DLD1 (cell line): Measurements from ENCODE around the gene MIA2.
"Not testable (repeated sequence)": the region's sequence is repeated elsewhere in the genome, so short reads cannot be mapped to it uniquely, and the experiment has no call there.

ENCODE experiments used
- in situ Hi-C: cut with HindIII; loops from 2 replicates; pipeline ENCODE4 v1.10.0; 2017; ENCODE audit warnings: low sequenced_read_pairs

MIA2 gene

GRCh38 chr14:39267608-39268005 is 33.9 kb downstream of the MIA2 start:
- in situ Hi-C loops = no loop called here

DNA sequence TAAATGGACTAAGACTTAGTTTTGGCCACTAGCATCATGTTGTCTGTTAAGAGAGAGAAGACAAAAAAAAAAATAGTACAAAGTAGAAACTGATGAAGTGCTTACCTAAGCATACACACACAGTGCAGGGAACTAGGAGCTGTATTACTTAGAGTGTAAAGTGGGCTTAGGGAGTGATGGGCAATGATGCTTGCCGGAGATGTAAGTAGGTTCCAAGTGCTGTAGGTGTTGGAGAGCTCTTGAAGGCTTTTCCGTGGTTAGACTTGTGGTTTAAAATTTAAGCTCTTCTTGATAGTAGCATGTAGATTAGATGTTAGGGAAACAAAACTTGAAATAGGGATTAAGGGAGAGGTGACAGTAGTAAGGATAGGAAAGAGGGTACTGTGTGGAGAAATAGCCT is 34.7 kb downstream of the MIA2 start:
- in situ Hi-C loops = no loop called here

- in situ Hi-C loops = no loop called here
Measured at GRCh38 chr14:39272918-39273317, 39.2 kb downstream of the MIA2 start.

- in situ Hi-C loops = no loop called here
Measured at GRCh38 chr14:39275395-39275794, 41.7 kb downstream of the MIA2 start.

- in situ Hi-C loops = no loop called here
Measured at GRCh38 chr14:39276005-39276404, 42.3 kb downstream of the MIA2 start.

- in situ Hi-C loops = no loop called here
Measured at GRCh38 chr14:39276579-39277114, 42.9 kb downstream of the MIA2 start.

DNA sequence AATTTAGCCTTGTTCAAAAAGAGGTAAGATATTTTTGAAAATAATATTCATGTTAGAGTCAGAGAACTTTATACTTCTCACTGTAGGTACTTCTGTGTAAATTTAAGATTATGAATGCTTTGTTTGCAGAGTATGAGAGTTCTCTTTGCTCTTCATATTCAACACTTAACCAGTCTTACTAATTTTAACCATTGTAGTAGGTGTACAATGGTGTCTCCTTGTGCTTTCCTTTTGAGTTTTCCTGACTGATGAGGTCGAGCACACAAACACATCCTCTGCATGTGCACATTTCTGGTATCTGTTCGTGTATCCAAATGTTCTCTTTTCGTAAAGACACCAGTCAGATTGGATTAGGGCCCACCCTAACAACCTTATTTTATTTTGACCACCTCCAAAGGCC is 45.8 kb downstream of the MIA2 start:
- in situ Hi-C loops = no loop called here

GRCh38 chr14:39280678-39281077 is 47.0 kb downstream of the MIA2 start:
- in situ Hi-C loops = not testable (repeated sequence)

- in situ Hi-C loops = no loop called here
Measured at GRCh38 chr14:39289523-39289922, 55.8 kb downstream of the MIA2 start.

GRCh38 chr14:39291701-39292100 is 58.0 kb downstream of the MIA2 start:
- in situ Hi-C loops = no loop called here

- in situ Hi-C loops = no loop called here
Measured at GRCh38 chr14:39293629-39294028, 59.9 kb downstream of the MIA2 start.

DNA sequence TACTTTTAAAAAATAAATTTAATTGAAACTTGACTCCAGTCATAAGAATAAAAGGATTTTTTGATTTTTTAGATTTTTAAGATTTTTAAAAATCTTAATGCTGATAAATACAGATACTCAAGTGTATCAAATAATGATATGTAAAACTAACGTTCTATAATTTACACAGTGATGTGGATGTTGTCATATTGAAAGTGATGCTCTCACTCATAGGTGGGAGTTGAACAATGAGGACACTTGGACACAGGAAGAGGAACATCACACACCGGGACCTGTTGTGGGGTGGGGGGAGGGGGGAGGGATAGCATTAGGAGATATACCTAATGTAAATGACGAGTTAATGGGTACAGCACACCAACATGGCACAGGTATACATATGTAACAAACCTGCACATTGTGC is 66.7 kb downstream of the MIA2 start:
- in situ Hi-C loops = not testable (repeated sequence)

GRCh38 chr14:39302124-39302810 is 68.6 kb downstream of the MIA2 start:
- in situ Hi-C loops = no loop called here

DNA sequence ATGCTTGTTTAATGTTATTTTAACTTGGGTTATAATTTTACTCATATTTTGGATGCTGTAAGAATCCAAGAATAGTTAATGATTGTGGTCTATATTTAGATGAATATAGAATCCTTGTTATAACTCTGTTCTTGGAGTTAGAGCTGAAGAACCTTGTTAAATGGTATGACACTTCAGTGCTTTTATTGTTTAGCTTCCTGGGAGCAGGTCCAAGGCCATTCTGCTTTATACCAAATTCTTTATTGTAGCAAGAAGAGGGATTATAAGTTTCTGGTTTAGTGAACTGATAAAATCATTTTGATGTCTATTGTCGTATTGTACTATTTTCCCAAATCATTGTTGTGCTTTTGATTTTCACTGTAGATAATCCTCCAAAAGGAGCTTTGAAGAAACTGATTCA is 69.4 kb downstream of the MIA2 start:
- in situ Hi-C loops = no loop called here

DNA sequence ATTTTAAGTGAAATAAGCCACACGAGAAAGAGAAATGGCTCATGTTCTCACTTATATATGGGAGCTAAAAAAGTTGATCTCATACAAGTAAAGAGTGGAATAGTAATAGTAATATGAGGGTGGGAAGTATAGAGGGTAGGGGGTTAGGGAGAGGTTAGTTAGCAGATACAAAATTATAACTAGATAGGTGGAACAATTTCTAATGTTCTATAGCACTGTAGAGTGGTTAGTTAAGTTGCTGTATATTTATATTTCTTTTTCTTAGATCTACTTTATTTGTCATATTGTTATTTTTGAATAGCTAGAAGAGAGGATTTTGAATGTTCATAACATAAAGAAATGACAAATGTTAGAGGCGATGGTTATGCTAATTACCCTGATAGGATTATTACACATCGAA is 74.1 kb downstream of the MIA2 start:
- in situ Hi-C loops = no loop called here

- in situ Hi-C loops = no loop called here
Measured at GRCh38 chr14:39310051-39310450, 76.3 kb downstream of the MIA2 start.

GRCh38 chr14:39315859-39316444 is 82.2 kb downstream of the MIA2 start:
- in situ Hi-C loops = no loop called here

- in situ Hi-C loops = no loop called here
Measured at GRCh38 chr14:39316830-39317553, 83.3 kb downstream of the MIA2 start.

DNA sequence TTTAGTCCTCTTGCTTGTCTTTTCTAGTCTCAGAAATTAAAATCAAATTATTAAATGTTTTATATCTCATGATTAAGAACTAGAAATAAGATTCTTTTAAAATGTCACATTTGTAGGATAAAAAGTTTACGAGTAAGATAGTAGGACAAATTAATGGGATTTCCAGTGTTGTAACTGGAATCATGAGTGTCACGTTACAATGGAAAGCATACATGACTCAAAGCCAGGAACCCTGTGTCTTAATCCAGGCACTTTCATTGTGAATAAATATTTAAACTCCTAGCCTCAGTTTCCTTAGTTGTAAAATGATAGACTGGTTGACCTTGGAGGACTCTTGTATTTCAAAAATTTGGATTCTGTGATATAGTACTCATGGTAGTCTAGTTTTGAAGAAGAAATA is 84.9 kb downstream of the MIA2 start:
- in situ Hi-C loops = no loop called here

DNA sequence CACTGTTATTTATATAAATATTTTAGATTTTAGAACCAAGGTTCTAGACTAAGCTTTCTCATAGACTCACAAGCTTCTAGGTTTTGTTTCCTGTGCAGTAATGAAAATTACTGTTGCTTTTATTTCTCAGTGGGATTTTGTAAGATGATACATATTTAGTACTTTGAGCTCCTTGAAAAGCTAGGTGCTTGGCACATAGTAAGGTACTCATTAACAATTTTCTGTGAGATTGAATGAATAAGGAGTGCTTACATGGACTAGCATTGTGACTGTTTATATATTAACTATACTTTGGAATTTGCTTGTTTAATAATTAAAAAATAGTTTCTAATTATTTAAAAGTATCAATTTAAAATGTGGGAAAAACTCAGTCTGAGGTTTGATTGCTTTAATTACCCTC is 85.7 kb downstream of the MIA2 start:
- in situ Hi-C loops = no loop called here

- in situ Hi-C loops = no loop called here
Measured at GRCh38 chr14:39320318-39320717, 86.6 kb downstream of the MIA2 start.

DNA sequence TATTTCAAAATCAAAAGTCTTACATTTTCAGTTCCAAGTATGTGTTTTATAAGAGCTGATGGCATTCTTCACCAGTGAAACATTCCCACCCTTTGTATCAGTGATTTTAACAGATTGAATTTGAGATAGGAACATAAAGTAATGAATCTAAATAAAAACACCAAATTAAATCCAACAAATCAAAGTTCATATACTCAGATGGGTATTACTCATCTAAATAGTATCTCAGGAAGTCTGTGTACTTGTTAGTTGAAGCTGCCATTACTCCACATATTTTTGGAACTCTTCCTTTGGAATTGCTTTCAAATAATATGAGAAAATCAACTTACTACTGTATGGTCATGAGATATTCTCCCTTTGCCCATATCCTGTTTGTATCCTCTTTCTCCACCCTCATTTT is 89.1 kb downstream of the MIA2 start:
- in situ Hi-C loops = no loop called here
